ENCODE measurements around the gene PTPRM.

The PTPRM gene

DNA sequence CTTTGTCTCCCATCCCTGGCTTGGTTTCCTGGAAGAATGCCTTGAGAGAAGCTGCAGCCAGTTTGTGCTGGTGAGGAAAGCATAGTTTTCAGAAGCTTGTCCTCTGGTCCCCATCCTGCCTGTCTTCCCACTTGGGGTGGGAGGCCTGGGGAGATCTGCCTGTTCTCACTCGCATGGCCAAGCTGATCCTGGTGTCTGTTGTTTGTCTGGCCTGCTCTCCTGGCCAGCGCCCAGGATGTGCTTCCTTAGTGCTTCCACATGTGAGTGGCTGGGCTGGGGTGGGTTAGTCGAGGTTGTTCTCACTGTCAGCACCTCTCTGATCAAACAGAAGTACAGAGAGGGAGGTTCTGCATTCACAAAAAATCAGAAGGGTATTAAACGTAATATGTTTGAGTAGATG lies 49.5 kb downstream of the PTPRM start:
- TF ChIP-seq ZNF19 (tag by site-specific recombination; IDR thresholded peaks at IDR 0.05; ENCODE audit: low read depth): no peak
- TF ChIP-seq, protein P1, sequence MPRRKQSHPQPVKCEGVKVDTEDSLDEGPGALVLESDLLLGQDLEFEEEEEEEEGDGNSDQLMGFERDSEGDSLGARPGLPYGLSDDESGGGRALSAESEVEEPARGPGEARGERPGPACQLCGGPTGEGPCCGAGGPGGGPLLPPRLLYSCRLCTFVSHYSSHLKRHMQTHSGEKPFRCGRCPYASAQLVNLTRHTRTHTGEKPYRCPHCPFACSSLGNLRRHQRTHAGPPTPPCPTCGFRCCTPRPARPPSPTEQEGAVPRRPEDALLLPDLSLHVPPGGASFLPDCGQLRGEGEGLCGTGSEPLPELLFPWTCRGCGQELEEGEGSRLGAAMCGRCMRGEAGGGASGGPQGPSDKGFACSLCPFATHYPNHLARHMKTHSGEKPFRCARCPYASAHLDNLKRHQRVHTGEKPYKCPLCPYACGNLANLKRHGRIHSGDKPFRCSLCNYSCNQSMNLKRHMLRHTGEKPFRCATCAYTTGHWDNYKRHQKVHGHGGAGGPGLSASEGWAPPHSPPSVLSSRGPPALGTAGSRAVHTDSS (tag by site-specific recombination; IDR thresholded peaks at IDR 0.05): no peak
- no peak for TF ChIP-seq KLF7 (tag by site-specific recombination; IDR thresholded peaks at IDR 0.05; ENCODE audit: borderline replicate concordance)
- no peak for TF ChIP-seq ZNF114 (tag by site-specific recombination; IDR thresholded peaks at IDR 0.05)
- TF ChIP-seq, protein P2, sequence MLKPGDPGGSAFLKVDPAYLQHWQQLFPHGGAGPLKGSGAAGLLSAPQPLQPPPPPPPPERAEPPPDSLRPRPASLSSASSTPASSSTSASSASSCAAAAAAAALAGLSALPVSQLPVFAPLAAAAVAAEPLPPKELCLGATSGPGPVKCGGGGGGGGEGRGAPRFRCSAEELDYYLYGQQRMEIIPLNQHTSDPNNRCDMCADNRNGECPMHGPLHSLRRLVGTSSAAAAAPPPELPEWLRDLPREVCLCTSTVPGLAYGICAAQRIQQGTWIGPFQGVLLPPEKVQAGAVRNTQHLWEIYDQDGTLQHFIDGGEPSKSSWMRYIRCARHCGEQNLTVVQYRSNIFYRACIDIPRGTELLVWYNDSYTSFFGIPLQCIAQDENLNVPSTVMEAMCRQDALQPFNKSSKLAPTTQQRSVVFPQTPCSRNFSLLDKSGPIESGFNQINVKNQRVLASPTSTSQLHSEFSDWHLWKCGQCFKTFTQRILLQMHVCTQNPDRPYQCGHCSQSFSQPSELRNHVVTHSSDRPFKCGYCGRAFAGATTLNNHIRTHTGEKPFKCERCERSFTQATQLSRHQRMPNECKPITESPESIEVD (tag by site-specific recombination; IDR thresholded peaks at IDR 0.05): no peak
- Histone ChIP-seq H3K4me1 (ENCODE audit: control insufficient read depth, insufficient read depth, low read length) (peaks cover 19% of the 10 kb centered on the region), H3K36me3 (ENCODE audit: control insufficient read depth in 2 of 2, insufficient read depth in 1 of 2, low read length in 2 of 2) (no peaks in the 10 kb centered on the region), H3K27ac (ENCODE audit: extremely low read depth, low read depth, low read length) (no peak overlapping the region), H3K9me3 (ENCODE audit: control insufficient read depth, insufficient read depth, low read depth, low read length) (no peaks in the 10 kb centered on the region), H3K4me3 (ENCODE audit: low read depth, low read length) (no peak overlapping the region)
- POLR2A ChIA-PET: no interaction called here
- CTCF ChIA-PET: interaction anchor here (0.6 to 1.2 kb wide), 2 partner anchors 10 to 534 kb away, joined by 3 to 4 read pairs; no protein-coding TSS in a partner anchor

DNA sequence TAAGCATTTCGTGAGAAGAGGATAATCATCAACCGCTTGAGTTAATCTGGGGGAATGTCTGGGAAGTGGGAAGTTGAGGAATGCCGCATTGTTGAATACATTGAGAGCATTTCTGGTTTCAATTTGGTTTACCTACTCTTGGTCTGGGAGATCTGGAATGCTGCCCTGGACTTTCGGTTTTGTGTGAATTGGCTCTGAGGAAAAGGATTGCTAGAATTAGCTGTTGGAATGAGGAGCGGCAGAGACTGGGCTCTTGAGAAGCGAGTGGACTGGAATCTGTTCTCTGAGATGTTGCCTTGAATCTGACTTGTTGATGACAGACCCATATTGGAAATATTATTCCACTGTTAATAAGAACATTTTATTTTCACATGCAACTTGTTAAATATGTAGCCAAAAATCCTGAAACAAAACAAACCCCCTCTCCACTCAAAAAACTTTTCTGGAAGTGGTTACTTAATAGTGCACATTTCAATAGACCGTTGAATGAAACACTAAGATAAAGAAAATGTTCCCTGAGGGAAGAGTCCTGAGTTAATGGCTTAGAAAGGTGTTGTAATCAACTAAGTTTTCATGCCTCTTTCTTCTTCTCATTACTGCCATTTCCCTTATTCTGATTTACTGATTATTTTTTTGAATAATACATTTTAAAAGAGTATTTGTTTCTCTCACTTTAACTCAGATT lies 50.8 kb downstream of the PTPRM start:
- H3K4me3 ChIP-seq (ENCODE audit: low read depth, low read length): no peak overlapping the region
- ChIA-PET CTCF (interaction anchor here (1.0 kb wide), 1 partner anchor 8 kb away, joined by 3 read pairs; no protein-coding TSS in a partner anchor), POLR2A (no interaction called here)
- TF ChIP-seq ZBTB17 (tag by site-specific recombination; IDR thresholded peaks at IDR 0.05) (peak; percentile 58; the same call in 1 of the 2 replicates), ZNF175 (tag by site-specific recombination; IDR thresholded peaks at IDR 0.05) (no peak), ZNF610 (tag by site-specific recombination; IDR thresholded peaks at IDR 0.05; ENCODE audit: borderline replicate concordance) (0 out of 2 replicates have a peak, but pooled peaks have one; percentile 76), ZNF624 (tag by site-specific recombination; IDR thresholded peaks at IDR 0.05) (no peak)
- TF ChIP-seq, protein P2 (tag by site-specific recombination; IDR thresholded peaks at IDR 0.05): peak; percentile 29
- H3K9me3 ChIP-seq (ENCODE audit: control insufficient read depth, insufficient read depth, low read depth, low read length): no peaks in the 10 kb centered on the region
- H3K27ac ChIP-seq (ENCODE audit: extremely low read depth, low read depth, low read length): no peak overlapping the region
- H3K4me1 ChIP-seq (ENCODE audit: control insufficient read depth, insufficient read depth, low read length): peaks cover 19% of the 10 kb centered on the region
- H3K36me3 ChIP-seq (ENCODE audit: control insufficient read depth in 2 of 2, insufficient read depth in 1 of 2, low read length in 2 of 2): no peaks in the 10 kb centered on the region

DNA sequence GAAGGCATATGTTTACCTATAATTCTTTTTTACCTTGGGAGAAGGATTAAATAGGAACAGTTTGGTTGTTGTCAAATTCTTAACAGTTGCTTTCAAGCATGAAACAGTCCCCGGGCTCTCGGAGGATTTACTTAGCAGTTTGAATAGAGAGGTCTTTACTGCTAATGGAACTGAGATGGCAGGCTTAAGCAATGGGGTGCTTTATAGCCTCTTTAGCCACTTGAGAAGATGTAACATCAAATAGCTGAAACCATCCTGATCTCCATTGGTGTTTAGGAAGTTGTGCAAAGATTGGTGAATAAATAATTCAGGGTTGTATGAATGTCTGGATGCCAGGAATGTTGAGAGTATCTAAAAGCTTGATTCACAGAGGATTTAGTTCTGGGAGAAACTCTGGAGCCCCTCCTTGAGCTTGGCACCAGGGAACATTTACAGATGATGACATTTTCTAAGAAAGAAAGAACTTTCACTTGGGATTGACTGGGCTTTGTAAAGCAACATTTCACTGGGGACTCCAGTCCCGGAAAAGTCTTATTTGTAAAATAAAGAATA lies 51.9 kb downstream of the PTPRM start:
- no peaks in the 10 kb centered on the region for H3K9me3 ChIP-seq (ENCODE audit: control insufficient read depth, insufficient read depth, low read depth, low read length)
- TF ChIP-seq ZNF138 (tag by site-specific recombination; IDR thresholded peaks at IDR 0.05; ENCODE audit: borderline replicate concordance) (no peak), ZNF571 (tag by site-specific recombination; IDR thresholded peaks at IDR 0.05) (no peak), ZNF184 (tag by site-specific recombination; IDR thresholded peaks at IDR 0.05) (no peak)
- no peak overlapping the region for H3K4me3 ChIP-seq (ENCODE audit: low read depth, low read length)
- peaks cover 19% of the 10 kb centered on the region for H3K4me1 ChIP-seq (ENCODE audit: control insufficient read depth, insufficient read depth, low read length)
- POLR2A ChIA-PET: no interaction called here
- H3K36me3 ChIP-seq (ENCODE audit: control insufficient read depth in 2 of 2, insufficient read depth in 1 of 2, low read length in 2 of 2): no peaks in the 10 kb centered on the region
- H3K27ac ChIP-seq (ENCODE audit: extremely low read depth, low read depth, low read length): peak overlapping the region; percentile 16; the same call in 1 of the 2 replicates
- CTCF ChIA-PET: interaction anchor here (1.0 kb wide), 1 partner anchor 9 kb away, joined by 3 read pairs; no protein-coding TSS in a partner anchor

All from HEK293 (cell line).